ENCODE data around the gene ADAM22.

Gene ADAM22

GRCh38 chr7:88042803-88043202 lies 108.8 kb downstream of the ADAM22 start:
- no peak for DNase-seq

- no peak for DNase-seq
Observed at GRCh38 chr7:88044069-88044468, 110.0 kb downstream of the ADAM22 start.

- no peak for DNase-seq
Observed at GRCh38 chr7:88046839-88047573, 113.0 kb downstream of the ADAM22 start.

GRCh38 chr7:88057655-88058054 lies 123.6 kb downstream of the ADAM22 start:
- no peak for DNase-seq

- no peak for DNase-seq
Observed at GRCh38 chr7:88062238-88062637, 128.2 kb downstream of the ADAM22 start.

GRCh38 chr7:88069093-88069492 lies 135.0 kb downstream of the ADAM22 start:
- no peak for DNase-seq

- DNase-seq, result no peak
Observed at GRCh38 chr7:88071994-88072714, 138.1 kb downstream of the ADAM22 start.

- DNase-seq, result no peak
Observed at GRCh38 chr7:88072715-88073055, 138.6 kb downstream of the ADAM22 start.

- no peak for DNase-seq
Observed at GRCh38 chr7:88073626-88074025, 139.6 kb downstream of the ADAM22 start.

GRCh38 chr7:88075216-88075615 lies 141.2 kb downstream of the ADAM22 start:
- DNase-seq, result no peak

GRCh38 chr7:88083883-88084282 lies 149.8 kb downstream of the ADAM22 start:
- no peak for DNase-seq

GRCh38 chr7:88089561-88089960 lies 155.5 kb downstream of the ADAM22 start:
- DNase-seq, result no peak

GRCh38 chr7:88090240-88090639 lies 156.2 kb downstream of the ADAM22 start:
- DNase-seq, result no peak

- no peak for DNase-seq
Observed at GRCh38 chr7:88090671-88091070, 156.6 kb downstream of the ADAM22 start.

- DNase-seq, result no peak
Observed at GRCh38 chr7:88091988-88092675, 158.1 kb downstream of the ADAM22 start.

GRCh38 chr7:88092676-88092999 lies 158.6 kb downstream of the ADAM22 start:
- DNase-seq, result no peak

GRCh38 chr7:88101769-88102168 lies 167.7 kb downstream of the ADAM22 start:
- DNase-seq, result no peak

- no peak for DNase-seq
Observed at GRCh38 chr7:88102675-88103074, 168.6 kb downstream of the ADAM22 start.

- no peak for DNase-seq
Observed at GRCh38 chr7:88104732-88105131, 170.7 kb downstream of the ADAM22 start.

- no peak for DNase-seq
Observed at GRCh38 chr7:88105231-88105630, 171.2 kb downstream of the ADAM22 start.

GRCh38 chr7:88106434-88106833 lies 172.4 kb downstream of the ADAM22 start:
- DNase-seq, result no peak

- DNase-seq, result no peak
Observed at GRCh38 chr7:88109612-88110011, 175.6 kb downstream of the ADAM22 start.

GRCh38 chr7:88111140-88111743 lies 177.2 kb downstream of the ADAM22 start:
- no peak for DNase-seq

GRCh38 chr7:88111954-88112471 lies 178.0 kb downstream of the ADAM22 start:
- no peak for DNase-seq

All from T1000 (cell line).